Activated CD8-positive, alpha-beta memory T cell treated with anti-CD3 and anti-CD28 coated beads for 1 hour (primary cell): ENCODE data around the gene SMARCA4.
"Not testable (repeated sequence)": the region's sequence is repeated elsewhere in the genome, so short reads cannot be mapped to it uniquely, and the experiment has no call there.

Experiments
- DNase-seq, 2 donors: peaks; one replicate each; pipeline ENCODE4 v3.0.0-alpha.2; 2020; ENCODE audit warnings: low read depth in 1 of 2; ENCODE audit errors: extremely low read depth in 1 of 2

SMARCA4 gene

DNA sequence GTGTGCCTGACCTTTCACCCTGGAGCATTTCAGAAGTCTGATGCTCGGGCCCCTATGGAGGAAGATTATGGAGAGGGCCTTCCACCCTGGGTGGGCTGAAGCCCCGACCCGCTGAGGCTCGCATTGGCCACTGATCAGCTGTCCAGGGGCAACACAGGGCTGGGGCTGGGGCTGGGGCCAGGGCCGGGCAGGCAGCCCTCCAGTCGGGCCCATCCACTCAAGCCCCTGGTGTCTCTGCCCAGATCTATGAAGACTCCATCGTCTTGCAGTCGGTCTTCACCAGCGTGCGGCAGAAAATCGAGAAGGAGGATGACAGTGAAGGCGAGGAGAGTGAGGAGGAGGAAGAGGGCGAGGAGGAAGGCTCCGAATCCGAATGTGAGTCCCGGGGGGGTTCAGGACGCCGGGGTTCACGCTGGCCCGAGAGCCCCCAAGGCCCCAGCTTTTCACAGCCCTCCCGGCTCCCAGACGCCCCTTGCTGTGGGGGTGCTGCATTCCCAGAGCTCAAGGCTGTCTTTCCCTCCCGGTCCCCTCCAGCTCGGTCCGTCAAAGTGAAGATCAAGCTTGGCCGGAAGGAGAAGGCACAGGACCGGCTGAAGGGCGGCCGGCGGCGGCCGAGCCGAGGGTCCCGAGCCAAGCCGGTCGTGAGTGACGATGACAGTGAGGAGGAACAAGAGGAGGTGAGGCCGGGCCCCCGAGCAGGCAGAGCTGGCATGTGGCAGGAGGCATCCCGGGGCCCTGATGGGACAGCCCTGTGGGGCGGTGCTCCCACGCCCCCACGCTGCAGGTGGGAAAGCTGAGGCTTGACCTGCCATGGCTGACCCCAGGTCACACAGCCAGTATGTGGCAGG is 98.9 kb downstream of the SMARCA4 start:
- no peak for DNase-seq

DNA sequence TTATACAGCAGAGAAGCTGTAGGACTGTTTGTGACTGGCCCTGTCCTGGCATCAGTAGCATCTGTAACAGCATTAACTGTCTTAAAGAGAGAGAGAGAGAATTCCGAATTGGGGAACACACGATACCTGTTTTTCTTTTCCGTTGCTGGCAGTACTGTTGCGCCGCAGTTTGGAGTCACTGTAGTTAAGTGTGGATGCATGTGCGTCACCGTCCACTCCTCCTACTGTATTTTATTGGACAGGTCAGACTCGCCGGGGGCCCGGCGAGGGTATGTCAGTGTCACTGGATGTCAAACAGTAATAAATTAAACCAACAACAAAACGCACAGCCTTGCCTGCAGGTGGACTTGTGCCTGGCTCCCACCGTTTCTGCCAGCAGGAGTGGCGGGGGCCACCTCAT is 101.1 kb downstream of the SMARCA4 start:
- DNase-seq: no peak

DNA sequence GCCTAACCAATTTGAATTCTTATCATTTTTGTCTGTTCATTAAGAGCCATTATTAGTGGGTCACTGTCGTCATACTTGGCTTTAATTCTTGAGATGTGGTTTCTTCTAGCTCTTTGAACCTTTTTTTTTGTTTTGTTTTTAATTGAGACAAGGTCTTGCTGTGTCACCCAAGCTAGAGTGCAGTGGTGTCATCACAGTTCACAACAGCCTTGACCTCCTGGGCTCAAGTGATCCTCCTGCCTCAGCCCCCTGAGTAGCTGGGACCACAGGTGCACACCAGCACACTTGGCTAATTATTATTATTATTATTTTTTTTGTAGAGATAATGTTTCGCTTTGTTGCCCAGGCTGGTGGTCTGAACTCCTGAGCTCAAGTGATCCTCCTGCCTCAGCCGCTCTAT is 102.6 kb downstream of the SMARCA4 start:
- DNase-seq: no peak

DNA sequence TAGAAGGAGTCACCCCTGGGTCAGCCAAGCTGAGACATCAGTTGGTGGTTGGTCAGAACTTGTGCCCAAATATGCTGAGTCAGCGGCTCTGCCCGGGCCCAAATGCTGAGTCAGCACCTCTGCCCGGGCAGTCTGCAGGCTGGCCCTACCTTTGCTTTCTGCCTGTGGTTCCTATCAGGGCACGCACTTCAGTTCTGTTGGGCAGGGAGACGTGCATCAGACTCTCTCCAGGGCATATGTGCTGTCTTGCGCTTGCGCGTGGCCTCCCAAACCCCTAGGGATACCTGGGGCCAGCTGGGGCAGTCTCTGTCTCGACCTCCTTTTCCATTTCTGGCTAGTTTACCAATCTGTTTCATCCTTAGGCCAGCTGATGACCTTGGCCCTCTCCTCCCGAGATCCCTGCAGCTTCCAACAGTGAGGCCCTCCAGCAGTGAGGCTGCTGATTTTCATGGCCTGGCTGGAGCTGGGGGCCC is 104.0 kb downstream of the SMARCA4 start:
- no peak for DNase-seq

DNA sequence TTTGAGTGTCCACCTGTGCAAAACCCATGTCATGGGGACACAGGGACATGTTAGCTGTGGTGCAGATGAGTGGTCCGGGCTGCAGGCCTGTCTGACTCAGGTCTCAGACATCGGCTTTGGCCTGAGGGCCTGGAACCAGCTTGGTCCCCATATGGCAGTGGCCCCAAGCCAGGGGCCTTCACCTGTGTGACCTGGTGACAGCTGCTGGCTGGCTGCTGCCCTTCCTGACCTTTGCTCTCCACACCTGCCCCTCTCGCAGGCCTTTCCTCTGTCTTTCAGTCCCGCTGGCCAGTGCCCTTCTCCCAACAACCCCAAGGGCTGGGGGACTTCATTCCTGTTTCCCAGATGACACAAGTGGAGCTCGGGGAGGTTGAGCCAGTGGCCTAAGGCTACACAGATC is 105.5 kb downstream of the SMARCA4 start:
- no peak for DNase-seq

DNA sequence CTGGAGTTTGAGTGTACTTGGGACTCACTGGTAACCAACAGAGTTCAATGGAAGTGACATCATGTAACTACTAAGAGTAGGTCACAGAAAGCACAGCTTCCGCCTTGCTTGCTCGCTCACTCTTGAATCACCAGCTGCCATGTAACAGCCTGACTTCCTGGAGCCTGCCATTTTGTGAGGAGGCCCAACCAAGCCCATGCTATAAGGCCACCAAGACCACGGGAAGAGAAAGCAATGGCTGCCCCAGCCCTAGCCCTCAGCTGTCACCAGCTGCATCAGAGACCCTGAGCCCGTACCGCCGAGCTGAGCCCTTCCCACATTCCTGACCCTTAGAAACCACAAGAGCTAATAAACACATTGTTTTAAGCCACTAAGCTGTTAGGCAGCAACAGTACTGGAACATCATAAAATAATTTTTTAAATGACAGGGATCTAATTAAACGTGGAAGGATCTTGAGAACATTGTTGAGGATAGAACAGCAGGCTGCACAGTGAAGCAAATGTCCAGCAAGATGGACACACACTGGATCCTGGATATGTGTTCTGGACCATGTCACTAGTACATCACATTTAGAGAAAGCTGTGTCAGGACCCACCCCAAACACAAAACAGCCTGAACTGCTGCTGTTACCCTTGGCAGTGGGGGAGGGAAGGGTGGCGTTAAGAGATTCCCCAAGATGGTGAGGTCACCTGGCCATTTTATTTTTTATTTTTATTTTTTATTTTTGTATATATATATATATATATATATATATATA is 106.7 kb downstream of the SMARCA4 start:
- DNase-seq: no peak

DNA sequence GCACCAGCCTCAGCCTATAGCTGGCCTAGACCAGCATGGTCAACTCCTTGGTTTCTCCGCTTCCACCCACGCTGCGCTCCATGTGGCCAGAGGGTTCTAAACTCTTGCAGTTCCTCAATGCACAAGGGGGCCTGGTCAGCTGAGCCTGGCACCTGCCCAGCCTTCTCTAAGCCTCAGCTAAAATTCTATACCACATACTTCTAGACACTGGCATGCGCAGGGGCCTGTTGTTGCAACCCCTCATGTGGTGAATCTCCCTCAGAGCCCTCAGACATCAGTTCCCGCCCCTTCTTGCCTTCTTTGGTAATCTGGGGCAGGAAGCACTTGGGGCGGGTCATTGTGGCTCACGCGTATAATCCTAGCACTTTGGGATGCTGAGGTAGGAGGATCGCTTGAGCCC is 108.7 kb downstream of the SMARCA4 start:
- DNase-seq: no peak

DNA sequence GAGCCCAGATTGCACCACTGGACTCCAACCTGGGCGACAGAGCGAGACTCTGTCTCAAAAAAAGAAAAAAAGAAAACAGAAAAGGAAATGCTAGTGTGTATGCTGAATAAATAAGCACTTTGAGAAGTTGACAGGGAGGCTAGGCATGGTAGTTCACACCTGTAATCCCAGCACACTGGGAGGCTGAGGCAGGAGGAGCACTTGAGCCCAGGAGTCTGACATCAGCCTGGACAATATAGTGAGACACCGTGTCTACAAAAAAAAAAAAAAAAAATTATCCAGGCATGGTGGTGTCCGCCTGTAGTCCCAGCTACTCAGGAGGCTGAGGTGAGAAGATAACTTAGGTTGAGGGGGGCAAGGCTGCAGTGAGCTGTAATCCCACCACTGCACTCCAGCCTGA is 109.3 kb downstream of the SMARCA4 start:
- no peak for DNase-seq

DNA sequence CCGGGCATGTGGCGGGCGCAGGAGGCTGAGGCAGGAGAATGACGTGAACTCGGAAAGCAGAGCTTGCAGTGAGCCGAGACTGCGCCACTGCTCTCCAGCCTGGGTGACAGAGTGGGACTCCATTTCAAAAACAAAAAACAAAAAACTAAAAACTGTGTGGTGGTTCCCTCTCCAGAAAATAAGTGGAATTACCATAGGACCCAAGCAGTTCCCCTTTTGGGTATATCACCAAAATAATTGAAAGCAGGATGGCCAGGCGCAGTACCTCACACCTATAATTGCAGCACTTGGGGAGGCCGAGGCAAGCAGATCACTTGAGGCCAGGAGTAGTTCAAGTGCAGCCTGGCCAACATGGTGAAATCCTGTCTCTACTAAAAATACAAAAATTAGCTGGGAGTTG is 112.7 kb downstream of the SMARCA4 start:
- DNase-seq: no peak

DNA sequence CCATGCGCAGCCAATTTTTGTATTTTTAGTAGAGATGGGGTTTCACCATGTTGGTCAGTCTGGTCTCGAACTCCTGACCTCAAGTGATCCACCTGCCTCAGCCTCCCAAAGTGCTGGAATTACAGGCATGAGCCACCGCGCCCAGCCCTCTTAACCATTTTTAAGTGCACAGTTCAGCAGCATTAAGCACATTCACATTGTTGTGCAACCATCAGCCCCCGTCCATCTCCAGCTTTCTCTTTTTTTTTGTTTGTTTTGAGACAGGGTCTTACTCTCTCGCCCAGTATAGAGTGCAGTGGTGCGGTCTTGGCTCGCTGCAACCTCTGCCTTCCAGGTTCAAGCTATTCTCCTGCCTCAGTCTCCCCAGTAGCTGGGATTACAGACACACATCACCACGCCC is 116.0 kb downstream of the SMARCA4 start:
- not testable (repeated sequence) for DNase-seq

DNA sequence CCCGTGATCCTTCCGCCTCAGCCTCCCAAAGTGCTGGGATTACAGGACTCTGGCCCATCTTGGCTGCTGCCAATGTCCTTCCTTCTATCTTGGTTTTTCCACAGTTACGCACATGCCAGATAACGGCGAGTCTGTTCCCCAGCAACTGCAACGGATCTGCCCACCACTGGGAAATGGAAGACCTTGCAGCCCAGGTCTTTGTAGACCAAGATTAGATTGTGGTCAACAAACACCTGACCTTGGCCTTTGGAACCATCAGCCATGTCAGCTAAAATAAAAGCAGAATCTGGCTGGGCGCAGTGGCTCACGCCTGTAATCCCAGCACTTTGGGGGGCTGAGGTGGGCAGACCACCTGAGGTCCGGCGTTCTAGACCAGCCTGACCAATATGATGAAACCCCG is 118.1 kb downstream of the SMARCA4 start:
- no peak for DNase-seq

DNA sequence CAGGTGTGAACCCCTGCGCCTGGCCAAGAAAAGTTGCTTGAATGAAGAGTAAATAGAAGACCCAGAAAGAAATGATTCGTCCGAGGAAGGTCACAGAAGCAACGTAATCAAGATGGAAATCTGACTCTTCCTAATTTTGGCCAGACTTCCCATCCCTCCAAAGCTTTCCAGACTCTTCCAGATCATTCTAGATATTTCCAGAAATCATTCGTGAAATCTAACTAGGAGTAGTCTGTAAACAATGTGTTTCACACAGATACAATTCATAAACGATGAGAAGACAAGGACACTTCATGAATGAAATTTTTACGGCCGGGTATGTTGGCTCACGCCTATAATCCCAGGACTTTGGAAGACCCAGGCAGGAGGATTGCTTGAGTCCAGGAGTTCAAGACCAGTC is 119.2 kb downstream of the SMARCA4 start:
- no peak for DNase-seq

DNA sequence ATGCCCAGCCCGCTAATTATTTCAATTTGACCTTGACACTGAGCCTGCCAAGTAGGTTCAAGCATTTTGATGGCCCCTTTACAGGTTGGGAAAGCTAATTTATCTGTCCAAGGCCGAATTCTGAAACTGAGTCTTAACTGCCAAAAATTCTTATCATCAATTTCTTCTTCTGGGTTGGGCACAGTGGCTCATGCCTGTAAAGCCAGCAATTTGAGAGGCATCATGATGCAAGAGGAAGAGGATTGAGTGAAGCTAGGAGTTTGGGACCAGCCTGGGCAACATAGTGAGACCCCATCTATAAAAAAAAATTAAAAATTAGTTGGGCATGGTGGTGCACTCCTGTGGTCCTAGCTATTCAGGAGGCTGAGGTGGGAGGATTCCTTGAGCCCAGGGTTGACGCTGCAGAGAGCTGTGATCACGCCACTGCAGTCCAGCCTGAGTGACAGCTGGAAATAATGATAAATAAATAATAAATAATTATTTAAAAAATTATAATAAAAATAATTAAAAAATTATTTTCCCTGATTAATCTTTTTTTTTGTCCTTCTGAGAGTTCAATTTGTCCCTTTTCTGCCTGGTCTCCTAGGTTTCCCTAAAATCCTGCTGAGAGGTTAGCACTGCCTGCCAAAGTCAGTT is 127.2 kb downstream of the SMARCA4 start:
- DNase-seq: no peak

DNA sequence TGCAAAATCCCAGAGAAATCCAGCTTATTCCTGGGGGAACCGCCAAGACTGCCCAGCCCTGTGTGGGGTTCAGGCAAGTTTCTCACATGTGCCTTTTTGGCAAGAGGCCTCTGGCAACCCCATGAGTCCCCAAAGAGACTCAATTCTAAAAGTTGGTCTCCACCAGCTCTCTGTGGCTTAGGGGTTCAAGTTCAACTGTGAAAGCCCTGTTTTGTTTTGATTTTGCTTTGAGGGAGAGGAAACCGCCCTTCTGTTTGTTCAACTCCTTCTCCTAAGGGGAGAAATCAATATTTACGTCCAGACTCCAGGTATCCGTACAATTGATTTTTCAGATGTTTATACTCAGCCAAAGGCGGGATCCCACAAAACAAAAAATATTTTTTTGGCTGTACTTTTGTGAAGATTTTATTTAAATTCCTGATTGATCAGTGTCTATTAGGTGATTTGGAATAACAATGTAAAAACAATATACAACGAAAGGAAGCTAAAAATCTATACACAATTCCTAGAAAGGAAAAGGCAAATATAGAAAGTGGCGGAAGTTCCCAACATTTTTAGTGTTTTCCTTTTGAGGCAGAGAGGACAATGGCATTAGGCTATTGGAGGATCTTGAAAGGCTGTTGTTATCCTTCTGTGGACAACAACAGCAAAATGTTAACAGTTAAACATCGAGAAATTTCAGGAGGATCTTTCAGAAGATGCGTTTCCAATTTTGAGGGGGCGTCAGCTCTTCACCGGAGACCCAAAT is 127.8 kb downstream of the SMARCA4 start:
- DNase-seq: no peak

DNA sequence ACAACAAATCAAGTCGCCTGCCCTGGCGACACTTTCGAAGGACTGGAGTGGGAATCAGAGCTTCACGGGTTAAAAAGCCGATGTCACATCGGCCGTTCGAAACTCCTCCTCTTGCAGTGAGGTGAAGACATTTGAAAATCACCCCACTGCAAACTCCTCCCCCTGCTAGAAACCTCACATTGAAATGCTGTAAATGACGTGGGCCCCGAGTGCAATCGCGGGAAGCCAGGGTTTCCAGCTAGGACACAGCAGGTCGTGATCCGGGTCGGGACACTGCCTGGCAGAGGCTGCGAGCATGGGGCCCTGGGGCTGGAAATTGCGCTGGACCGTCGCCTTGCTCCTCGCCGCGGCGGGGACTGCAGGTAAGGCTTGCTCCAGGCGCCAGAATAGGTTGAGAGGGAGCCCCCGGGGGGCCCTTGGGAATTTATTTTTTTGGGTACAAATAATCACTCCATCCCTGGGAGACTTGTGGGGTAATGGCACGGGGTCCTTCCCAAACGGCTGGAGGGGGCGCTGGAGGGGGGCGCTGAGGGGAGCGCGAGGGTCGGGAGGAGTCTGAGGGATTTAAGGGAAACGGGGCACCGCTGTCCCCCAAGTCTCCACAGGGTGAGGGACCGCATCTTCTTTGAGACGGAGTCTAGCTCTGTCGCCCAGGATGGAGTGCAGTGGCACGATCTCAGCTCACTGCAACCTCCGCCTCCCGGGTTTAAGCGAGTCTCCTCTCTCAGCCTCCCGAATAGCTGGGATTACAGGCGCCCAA is 128.6 kb downstream of the SMARCA4 start, which contains the start of gene LDLR:
TSS of gene LDLR (plus strand) at position 210 of the 760 bp plus-strand sequence. CDS start at position 296, 86 bp downstream.
- DNase-seq: peak; percentile 46 to 49

DNA sequence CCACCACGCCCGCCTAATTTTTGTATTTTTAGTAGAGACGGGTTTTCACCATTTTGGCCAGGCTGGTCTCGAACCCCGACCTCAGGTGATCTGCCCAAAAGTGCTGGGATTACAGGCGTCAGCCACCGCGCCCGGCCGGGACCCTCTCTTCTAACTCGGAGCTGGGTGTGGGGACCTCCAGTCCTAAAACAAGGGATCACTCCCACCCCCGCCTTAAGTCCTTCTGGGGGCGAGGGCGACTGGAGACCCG is 129.1 kb downstream of the SMARCA4 start:
- DNase-seq: not testable (repeated sequence)

DNA sequence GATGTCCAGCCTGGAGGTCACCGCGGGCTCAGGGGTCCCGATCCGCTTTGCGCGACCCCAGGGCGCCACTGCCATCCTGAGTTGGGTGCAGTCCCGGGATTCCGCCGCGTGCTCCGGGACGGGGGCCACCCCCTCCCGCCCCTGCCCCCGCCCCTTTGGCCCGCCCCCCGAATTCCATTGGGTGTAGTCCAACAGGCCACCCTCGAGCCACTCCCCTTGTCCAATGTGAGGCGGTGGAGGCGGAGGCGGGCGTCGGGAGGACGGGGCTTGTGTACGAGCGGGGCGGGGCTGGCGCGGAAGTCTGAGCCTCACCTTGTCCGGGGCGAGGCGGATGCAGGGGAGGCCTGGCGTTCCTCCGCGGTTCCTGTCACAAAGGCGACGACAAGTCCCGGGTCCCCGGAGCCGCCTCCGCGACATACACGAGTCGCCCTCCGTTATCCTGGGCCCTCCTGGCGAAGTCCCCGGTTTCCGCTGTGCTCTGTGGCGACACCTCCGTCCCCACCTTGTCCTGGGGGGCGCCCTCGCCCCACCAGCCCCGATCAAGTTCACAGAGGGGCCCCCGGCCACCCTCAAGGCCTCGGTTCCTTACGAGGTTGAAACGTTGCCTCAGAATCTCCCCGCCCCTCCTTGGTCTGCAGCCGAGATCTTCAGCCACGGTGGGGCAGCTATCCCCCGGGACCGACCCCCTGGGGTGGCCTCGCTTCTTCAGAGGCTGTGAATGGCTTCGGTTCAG is 129.6 kb downstream of the SMARCA4 start:
- DNase-seq: peak; percentile 94 to 95

DNA sequence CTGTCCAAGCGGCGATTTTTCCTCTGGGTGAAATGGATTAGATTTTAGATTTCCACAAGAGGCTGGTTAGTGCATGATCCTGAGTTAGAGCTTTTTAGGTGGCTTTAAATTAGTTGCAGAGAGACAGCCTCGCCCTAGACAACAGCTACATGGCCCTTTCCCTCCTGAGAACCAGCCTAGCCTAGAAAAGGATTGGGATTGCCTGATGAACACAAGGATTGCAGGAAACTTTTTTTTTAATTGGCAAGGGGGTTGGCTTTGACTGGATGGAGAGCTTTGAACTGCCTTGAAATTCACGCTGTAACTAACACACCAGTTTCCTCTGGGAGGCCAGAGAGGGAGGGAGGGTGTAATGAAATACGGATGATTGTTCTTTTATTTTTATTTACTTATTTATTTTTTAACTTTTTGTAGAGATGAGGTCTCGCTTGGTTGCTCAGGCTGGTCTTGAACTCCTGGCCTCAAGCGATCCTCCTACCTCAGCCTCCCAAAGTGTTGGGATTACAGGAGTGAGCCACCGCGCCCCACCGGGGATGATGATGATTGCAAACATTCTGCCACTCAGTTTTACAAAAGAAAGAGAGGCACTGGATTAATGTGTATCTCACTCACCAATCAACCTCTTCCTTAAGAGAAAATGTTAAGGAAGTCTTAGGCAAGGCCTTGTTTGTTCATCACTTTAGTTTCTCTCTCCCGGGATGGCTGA is 130.3 kb downstream of the SMARCA4 start:
- DNase-seq: no peak

DNA sequence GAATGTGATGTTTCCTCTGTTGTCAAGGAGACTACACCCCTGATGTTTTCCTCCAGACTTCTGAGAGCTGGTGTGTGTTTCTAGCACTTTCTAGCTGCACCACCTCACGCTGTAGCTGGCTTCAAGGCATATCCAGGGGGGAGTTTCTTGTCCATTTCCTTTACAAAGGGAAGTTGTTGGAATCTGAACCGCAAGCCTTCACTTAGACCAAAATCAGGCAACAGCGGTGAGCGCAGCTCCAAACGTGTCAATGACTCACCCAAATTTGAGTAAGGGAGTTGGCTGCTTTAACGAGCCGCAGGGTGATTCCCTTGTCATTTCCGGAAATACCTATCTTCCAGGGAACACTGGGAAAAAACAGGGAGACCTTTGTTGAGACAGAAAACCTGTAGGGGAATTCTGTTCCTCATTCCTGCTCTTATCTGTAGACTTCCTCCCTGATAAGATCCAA is 130.9 kb downstream of the SMARCA4 start:
- no peak for DNase-seq
